GM18951 (cell line): ENCODE results near the gene CTSW.

ENCODE experiments used
- POLR2A ChIP-seq: IDR thresholded peaks from 4 replicates; pipeline ENCODE4 v1.6.1; 2011; ENCODE audit warnings: mild to moderate bottlenecking; ENCODE audit not compliant: insufficient read length, insufficient read depth; ENCODE audit errors: extremely low read depth
- in situ Hi-C: fragments of 300-500 bp; cut with MboI; formaldehyde crosslinking; loops from one replicate; pipeline ENCODE4 v1.12.0; 2022; ENCODE audit warnings: low sequenced_read_pairs, mixed read lengths, inconsistent platforms; ENCODE audit not compliant: unreplicated experiment

CTSW gene

GRCh38 chr11:65932558-65932919 lies 52.9 kb downstream of the CTSW start:
- no peak for TF ChIP-seq POLR2A
- in situ Hi-C loops = no loop called here
